Fibroblast of lung (primary cell): ENCODE results near the gene CACNA2D3. TPM values are rescaled to one million over a fixed set of nuclear protein-coding genes. Genes with fewer than 3 reads are reported as not detected.

ENCODE experiments used
- DNase-seq, 2 donors: peaks; one replicate each; pipeline versions ENCODE4 v3.0.0 to v3.0.0-alpha.2; 2010; ENCODE audit warnings: low read depth in 2 of 2
- H2AFZ ChIP-seq: 2 replicates; pipeline ENCODE4 v1.5.1; 2012; ENCODE audit warnings: low read length, control low read depth, inconsistent platforms
- H3K27ac ChIP-seq: 2 replicates; pipeline ENCODE4 v1.5.1; 2011; ENCODE audit warnings: low read length, control low read depth; ENCODE audit not compliant: insufficient read depth
- H3K27me3 ChIP-seq: 2 replicates; pipeline ENCODE4 v1.5.1; 2011; ENCODE audit warnings: mild to moderate bottlenecking, low read length; ENCODE audit not compliant: control insufficient read depth, insufficient read depth
- H3K36me3 ChIP-seq: 2 replicates; pipeline ENCODE4 v1.5.1; 2011; ENCODE audit warnings: low read length; ENCODE audit not compliant: control insufficient read depth, insufficient read depth
- H3K4me1 ChIP-seq: 2 replicates; pipeline ENCODE4 v1.5.1; 2011; ENCODE audit warnings: low read length; ENCODE audit not compliant: control insufficient read depth, insufficient read depth; ENCODE audit errors: extremely low read depth
- H3K4me2 ChIP-seq: 2 replicates; pipeline ENCODE4 v1.5.1; 2011; ENCODE audit warnings: low read length, control low read depth; ENCODE audit not compliant: insufficient read depth; ENCODE audit errors: extremely low read depth
- H3K4me3 ChIP-seq, 4 experiments: fragments of 200-600 bp in 1 of 4; sonication (generic) in 1 of 4; replicated peaks in 1 of 4; 2 replicates each; pipeline ENCODE4 v1.5.1; 2011 to 2016; ENCODE audit warnings: low read length in 4 of 4, low read depth in 3 of 4, mild to moderate bottlenecking in 3 of 4, control low read depth in 2 of 4, inconsistent platforms in 1 of 4, mixed read lengths in 1 of 4; ENCODE audit not compliant: insufficient read depth in 1 of 4; ENCODE audit errors: control extremely low read depth in 1 of 4
- H3K79me2 ChIP-seq: 2 replicates; pipeline ENCODE4 v1.5.1; 2012; ENCODE audit warnings: mild to moderate bottlenecking, low read length, inconsistent platforms; ENCODE audit not compliant: control insufficient read depth, insufficient read depth
- H3K9ac ChIP-seq: 2 replicates; pipeline ENCODE4 v1.5.1; 2011; ENCODE audit warnings: mild to moderate bottlenecking, low read length, control low read depth; ENCODE audit not compliant: insufficient read depth
- H3K9me3 ChIP-seq: 2 replicates; pipeline ENCODE4 v1.5.1; 2012; ENCODE audit warnings: low read depth, low read length; ENCODE audit not compliant: control insufficient read depth, insufficient read depth
- H4K20me1 ChIP-seq: 2 replicates; pipeline ENCODE4 v1.5.1; 2011; ENCODE audit warnings: low read length; ENCODE audit not compliant: control insufficient read depth, insufficient read depth; ENCODE audit errors: extremely low read depth
- CTCF ChIP-seq, 2 donors: IDR thresholded peaks in 1 of 2; conservative IDR thresholded peaks in 1 of 2; 1 replicate in 1 of 2; 2 replicates in 1 of 2; pipeline ENCODE4 v1.5.1; 2011 to 2012; ENCODE audit warnings: low read length in 2 of 2, control low read depth in 1 of 2, inconsistent platforms in 1 of 2, low read depth in 1 of 2, mild to moderate bottlenecking in 1 of 2
- EZH2 ChIP-seq: IDR thresholded peaks from 2 replicates; pipeline ENCODE4 v1.5.1; 2012; ENCODE audit warnings: low read length, control low read depth, mild to moderate bottlenecking; ENCODE audit errors: missing control alignments
- polyA plus RNA-seq, 2 donors: library from polyadenylated mRNA; depleted of rRNA in 1 of 2; stranded (reverse) in 1 of 2; unstranded in 1 of 2; fragments of >200 nt; gene quantifications; 2 replicates each; pipeline ENCODE4 v1.2.1, GENCODE V29; 2011 to 2012; ENCODE audit warnings: missing spikeins in 1 of 2
- total RNA-seq: library from RNA; depleted of rRNA; stranded (reverse); fragments of >200 nt; gene quantifications from 2 replicates; pipeline ENCODE4 v1.2.1, GENCODE V29; 2014

Gene CACNA2D3
- total and polyA plus RNA-seq, 2 donors (not counting 1 experiment from before 2014, with no cell fraction given), result 1.8 to 11.5 TPM

- H3K4me3 ChIP-seq, result no peak overlapping the region
- no peaks in the 10 kb centered on the region for H3K9me3 ChIP-seq
- no peak overlapping the region for H3K27ac ChIP-seq
- H3K4me2 ChIP-seq, result no peak overlapping the region
- no peak overlapping the region for H2AFZ ChIP-seq
- no peaks in the 10 kb centered on the region for H3K79me2 ChIP-seq
- H3K36me3 ChIP-seq, result no peaks in the 10 kb centered on the region
- no peaks in the 10 kb centered on the region for H3K4me1 ChIP-seq
- no peak for DNase-seq
- no peaks in the 10 kb centered on the region for H4K20me1 ChIP-seq
- no peaks in the 10 kb centered on the region for H3K27me3 ChIP-seq
- TF ChIP-seq CTCF (conservative IDR thresholded peaks at IDR 0.05 in 1 of 2, IDR thresholded peaks at IDR 0.05 in 1 of 2; ENCODE audit: low read depth in 1 of 2, low read length in 2 of 2), result no peak
- TF ChIP-seq EZH2, result no peak
- no peak overlapping the region for H3K9ac ChIP-seq
Measured at GRCh38 chr3:54353946-54354345, 231.6 kb downstream of the CACNA2D3 start.

GRCh38 chr3:54355800-54356199, 233.4 kb downstream of the CACNA2D3 start:
- H3K4me2 ChIP-seq, result no peak overlapping the region
- no peak overlapping the region for H3K9ac ChIP-seq
- no peaks in the 10 kb centered on the region for H3K79me2 ChIP-seq
- H3K4me1 ChIP-seq, result no peaks in the 10 kb centered on the region
- H3K4me3 ChIP-seq, result no peak overlapping the region
- H3K27ac ChIP-seq, result no peak overlapping the region
- no peaks in the 10 kb centered on the region for H3K9me3 ChIP-seq
- H3K36me3 ChIP-seq, result no peaks in the 10 kb centered on the region
- DNase-seq, result no peak
- no peaks in the 10 kb centered on the region for H4K20me1 ChIP-seq
- no peak overlapping the region for H2AFZ ChIP-seq
- no peaks in the 10 kb centered on the region for H3K27me3 ChIP-seq
- no peak for TF ChIP-seq EZH2
- no peak for TF ChIP-seq CTCF (conservative IDR thresholded peaks at IDR 0.05 in 1 of 2, IDR thresholded peaks at IDR 0.05 in 1 of 2; ENCODE audit: low read depth in 1 of 2, low read length in 2 of 2)

GRCh38 chr3:54356261-54357045, 234.1 kb downstream of the CACNA2D3 start:
- Histone ChIP-seq H3K4me2 (no peak overlapping the region), H3K4me3 (no peak overlapping the region)
- no peak for TF ChIP-seq EZH2
- TF ChIP-seq CTCF (conservative IDR thresholded peaks at IDR 0.05 in 1 of 2, IDR thresholded peaks at IDR 0.05 in 1 of 2; ENCODE audit: low read depth in 1 of 2, low read length in 2 of 2), result no peak

More at GRCh38 chr3:54356261-54357045, 234.1 kb downstream of the CACNA2D3 start:
- no peaks in the 10 kb centered on the region for H3K79me2 ChIP-seq
- H3K9ac ChIP-seq, result no peak overlapping the region
- H3K36me3 ChIP-seq, result no peaks in the 10 kb centered on the region
- H2AFZ ChIP-seq, result no peak overlapping the region
- H3K27me3 ChIP-seq, result no peaks in the 10 kb centered on the region
- H3K27ac ChIP-seq, result no peak overlapping the region
- no peaks in the 10 kb centered on the region for H4K20me1 ChIP-seq
- no peaks in the 10 kb centered on the region for H3K4me1 ChIP-seq
- no peaks in the 10 kb centered on the region for H3K9me3 ChIP-seq
- peak in 1 of 2 donors; percentile 53 for DNase-seq
